ENCODE data around the gene ZNF230.

Gene ZNF230

DNA sequence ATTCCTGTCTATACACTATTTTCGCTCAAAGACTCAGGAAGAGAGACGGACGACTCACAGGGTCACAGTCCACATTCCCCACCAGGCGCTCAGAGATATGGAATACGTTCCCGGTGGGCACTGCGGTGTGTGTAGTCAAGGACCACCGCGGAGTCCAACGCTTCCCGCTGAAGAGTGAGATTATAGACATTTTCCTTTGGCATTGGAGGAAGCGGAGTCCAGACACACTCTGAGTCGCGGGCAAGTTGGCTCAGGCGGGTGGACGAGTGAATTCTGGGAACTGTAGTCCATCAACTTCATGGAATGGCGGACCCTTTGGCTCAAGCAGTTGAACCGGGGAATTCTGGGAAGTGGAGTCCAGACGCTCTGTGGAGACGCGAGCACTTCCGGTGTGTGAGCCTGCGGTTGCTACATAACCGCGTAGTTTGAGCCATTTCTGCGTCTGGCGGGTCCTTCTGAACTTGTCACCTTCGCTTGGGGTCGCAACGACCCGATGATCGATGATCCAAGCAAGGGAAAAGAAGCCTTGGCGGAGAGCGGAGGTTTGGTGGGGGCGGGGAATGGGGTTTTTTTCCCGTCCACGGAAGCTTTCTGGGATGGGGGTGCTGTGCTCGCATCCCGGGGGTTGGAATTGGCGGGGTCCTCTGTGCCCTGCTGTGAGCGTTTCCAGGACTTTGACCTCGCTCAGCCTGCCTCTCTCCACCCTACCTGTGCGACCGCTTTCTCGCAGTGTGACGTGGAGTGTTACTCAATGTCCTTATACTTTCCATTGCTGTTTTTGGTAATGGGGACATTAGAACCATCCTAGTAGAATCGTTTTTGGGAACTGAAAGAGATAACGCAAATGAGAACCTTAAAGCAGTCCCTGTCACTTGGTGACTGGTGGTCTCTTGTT lies at the start of gene ZNF230:
Gene ZNF230, plus strand, starts transcription at position 392 of the 895 bp plus-strand sequence. CDS start 4,122 bp downstream, outside the sequence.
- peak; percentile 93 for DNase-seq (ENCODE audit: low spot score)

GRCh38 chr19:43956827-43957226 lies 45.9 kb upstream of the ZNF230 start:
- no peak for DNase-seq (ENCODE audit: low spot score)

DNA sequence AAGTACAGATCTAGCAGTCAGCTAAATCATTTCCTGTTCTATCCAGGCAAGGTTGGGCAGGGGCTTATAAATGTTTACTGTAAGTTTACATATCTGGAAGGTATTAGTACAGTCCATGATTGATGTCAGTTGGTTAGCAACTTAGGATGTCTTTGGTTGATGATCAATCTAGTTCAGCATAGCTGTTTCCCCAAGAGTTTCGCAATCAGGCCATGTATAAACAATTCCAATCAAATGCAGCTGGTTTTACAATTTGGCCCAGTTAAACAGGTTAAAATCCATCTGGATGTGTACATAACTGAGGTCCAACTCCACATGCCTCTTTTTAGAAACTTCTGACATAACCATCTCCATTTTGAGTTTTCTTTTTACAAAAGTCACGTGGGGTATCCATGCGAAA lies 44.9 kb upstream of the ZNF230 start:
- DNase-seq (ENCODE audit: low spot score), result no peak

DNA sequence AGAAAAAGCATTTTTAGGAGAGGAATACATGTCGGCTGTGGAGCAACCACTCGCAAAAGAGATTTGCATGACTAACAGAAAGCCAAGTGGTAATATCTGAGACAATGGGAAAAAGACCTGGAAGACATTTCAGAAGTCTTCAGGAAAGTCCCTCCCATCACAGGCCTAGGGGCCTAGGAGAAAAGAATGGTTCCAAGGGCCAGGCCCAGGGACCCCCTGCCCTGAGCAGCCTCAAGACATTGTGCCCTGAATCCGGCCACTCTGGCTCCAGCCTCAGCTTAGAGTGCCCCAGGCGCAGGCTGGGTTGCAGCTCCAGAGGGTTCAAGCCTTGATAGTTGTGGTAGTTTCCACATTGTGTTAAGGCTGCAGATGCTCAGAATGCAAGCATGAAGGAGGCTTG lies 42.3 kb upstream of the ZNF230 start:
- no peak for DNase-seq (ENCODE audit: low spot score)

DNA sequence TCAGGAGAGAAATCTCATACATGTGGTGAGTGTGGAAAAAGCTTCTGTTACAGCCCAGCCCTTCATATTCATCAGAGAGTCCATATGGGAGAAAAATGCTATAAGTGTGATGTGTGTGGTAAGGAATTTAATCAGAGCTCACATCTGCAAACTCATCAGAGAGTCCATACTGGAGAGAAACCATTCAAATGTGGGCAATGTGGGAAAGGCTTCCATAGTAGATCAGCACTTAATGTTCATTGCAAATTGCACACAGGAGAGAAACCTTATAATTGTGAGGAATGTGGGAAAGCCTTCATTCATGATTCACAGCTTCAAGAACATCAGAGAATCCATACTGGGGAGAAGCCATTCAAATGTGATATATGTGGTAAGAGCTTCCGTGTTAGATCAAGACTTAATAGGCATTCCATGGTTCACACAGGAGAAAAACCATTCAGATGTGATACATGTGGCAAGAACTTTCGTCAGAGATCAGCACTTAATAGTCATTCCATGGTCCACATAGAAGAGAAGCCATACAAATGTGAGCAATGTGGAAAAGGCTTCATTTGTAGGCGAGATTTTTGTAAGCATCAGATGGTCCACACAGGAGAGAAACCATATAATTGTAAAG lies 36.6 kb upstream of the ZNF230 start:
- DNase-seq (ENCODE audit: low spot score), result no peak

DNA sequence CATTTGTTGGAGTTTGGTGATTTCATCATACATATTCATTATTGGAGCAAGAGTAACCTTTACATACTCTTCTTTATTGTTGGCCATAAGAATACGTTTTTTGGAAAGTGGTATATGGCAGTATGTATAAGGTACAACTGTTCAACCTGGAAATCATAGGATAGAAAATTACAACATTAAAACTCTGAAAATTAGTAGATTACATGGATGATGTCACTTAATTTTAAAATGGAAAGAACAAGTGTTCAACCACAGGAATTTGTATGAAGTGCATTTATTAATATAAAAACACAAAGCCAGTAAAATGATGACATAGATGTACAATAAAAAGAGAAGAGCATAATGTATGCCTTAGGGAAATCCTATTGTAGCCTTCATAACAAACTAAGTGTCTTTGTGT lies 26.0 kb upstream of the ZNF230 start:
- DNase-seq (ENCODE audit: low spot score), result no peak

DNA sequence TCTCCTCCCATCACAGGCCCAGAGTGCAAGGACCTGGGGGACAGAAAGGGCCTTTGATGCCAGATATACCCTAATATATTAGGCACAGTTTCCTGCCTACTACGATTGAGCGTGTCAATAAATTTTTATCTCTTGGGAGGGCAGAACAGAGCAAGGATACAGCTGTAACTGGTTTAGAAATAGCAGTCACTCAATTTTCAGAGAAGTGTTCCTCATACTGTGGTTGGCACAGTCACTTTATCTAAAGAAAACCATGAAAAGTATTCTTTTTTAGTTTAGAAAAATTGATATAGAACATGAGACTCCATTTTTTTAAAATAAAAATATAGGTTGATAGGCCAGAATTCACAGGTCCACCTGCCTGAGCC lies 19.2 kb upstream of the ZNF230 start:
- DNase-seq (ENCODE audit: low spot score), result no peak

DNA sequence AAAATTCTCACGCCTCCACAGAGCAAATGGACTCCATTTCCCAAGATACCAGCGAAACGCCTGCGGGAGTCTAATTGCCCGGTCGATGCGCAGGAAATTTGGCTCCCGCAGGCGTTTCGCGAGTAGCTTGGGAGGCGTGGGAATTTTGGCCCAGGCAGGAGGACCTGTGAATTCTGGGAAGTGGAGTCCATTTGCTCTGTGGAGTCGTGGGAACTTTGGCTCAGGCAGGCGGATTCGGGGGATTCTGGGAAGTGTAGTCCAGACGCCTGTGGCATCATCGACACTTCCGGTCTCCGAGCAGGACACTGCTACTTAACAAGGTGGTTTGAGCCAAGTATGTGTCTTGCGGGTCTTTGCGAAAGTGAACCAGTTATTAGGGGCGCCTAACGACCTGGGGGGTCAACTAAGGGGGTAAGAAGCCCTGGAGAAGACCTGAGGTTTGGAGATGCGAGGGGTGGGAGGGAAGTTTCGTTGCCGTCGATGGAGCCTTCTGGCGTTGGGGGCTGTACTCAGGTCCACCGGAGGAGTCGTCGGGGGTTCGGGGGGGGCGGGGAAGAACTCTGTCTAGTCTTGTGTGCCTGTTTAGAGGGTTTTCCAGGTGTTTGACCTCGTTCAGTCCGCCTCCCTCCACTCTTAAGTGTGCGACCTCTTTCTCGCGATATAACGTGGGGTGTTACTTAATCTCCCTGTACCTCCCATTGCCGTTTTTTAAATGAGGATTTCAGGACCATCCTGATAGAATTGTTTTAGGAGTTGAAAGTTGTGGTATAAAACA lies 18.7 kb upstream of the ZNF230 start, which contains the start of gene ZNF155:
Gene ZNF155, plus strand, starts transcription at position 277 of the 775 bp plus-strand sequence. CDS start 4,356 bp downstream, outside the sequence.
- peak; percentile 92 for DNase-seq (ENCODE audit: low spot score)

- DNase-seq (ENCODE audit: low spot score), result no peak
Measured at GRCh38 chr19:43984687-43985000, 18.1 kb upstream of the ZNF230 start.

DNA sequence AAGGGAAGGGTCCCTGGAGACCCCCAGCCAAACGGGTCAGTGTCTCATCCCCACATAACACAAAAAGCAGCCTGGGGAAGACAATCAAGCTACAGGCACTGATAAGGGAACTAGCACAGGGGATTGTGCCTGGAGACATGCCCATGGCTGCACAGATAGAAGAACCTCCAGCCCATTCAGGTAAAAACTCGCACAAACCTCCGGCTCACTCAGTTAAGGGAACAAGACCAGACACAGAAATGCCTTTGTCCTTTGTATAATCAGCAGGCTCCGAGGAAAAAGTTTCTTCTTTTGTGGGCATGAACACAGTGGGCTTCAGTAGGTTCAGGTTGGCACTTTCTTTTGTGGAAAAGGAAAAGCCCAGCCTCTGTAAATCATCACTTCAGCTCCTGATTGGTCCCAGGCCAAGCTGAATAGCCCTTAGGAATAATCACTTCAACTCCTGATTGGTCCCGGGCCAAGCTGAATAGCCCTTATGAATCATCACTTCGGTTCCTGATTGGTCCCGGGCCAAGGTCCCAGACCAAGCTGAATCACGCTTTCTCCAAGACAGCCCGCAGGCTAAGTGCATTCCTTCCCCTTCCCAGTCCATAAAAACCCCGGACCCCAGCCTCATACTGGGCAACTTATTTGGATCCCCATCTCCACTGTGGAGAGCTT lies 5.0 kb upstream of the ZNF230 start:
- no peak for DNase-seq (ENCODE audit: low spot score)

DNA sequence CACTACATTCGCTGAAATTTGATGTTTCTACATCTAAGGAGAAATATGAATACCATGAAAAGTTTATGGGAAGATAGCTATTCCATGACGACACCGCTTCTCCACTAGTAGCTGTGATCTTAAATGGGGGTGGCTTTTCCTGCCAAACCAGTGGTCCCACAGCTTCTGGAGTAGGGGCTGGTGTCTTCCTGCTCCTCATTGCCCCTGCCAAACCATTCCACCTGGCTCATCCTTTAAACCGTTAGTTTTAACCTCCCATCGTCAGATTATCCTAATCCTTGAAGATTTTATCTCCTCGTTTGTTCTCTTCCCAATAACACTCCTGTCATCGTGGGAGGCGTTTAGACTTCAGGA lies 568 bp upstream of the ZNF230 start:
- no peak for DNase-seq (ENCODE audit: low spot score)

DNA sequence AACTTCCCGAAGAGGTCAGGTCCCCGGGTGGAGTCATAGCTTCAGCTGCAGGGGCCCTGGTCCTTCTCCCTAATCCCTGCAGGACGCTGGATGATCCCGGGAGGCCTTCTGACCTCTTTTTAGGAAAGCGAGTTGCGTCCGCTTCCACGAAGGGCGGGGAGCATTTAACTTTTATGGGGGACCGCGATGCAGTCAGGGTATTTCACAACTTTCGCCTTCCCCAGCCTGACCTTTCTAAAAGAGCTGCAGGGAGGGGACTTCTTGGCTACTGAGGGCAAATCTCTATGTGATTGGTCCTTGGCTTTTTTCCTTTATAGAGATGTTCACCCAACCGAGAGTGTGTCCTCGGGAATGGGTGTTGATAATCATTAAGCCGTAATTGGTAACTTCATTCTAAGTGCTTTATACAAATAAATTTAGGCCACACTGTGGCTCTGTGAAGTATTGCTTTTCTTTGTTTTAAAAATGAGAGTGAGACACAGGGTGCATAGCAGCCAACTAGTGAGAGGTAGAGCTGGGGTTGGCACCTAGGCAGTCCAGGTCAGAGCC lies 778 bp downstream of the ZNF230 start:
- peak; percentile 13 for DNase-seq (ENCODE audit: low spot score)

DNA sequence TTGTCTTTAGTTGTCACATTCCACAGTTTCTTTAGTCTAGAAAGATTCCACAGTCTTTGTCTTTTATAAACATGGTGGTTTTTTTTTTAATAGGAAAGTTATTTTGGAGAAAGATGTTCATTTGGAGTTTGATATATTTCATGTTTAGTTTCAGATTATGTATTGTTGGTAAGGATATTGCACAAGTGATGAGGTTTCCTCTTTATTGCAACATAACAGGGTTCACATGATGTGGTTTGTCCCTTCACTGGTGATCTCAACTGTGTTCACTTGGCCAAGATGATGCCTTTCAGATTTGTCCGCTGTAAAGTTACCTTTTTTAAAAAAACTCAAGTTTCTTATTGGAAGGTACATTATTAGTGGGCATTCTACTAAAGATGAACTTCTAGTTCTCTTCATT lies 3.2 kb downstream of the ZNF230 start:
- no peak for DNase-seq (ENCODE audit: low spot score)

GRCh38 chr19:44007473-44007872 lies 4.7 kb downstream of the ZNF230 start:
- no peak for DNase-seq (ENCODE audit: low spot score)

GRCh38 chr19:44010468-44010867 lies 7.7 kb downstream of the ZNF230 start:
- DNase-seq (ENCODE audit: low spot score), result no peak

DNA sequence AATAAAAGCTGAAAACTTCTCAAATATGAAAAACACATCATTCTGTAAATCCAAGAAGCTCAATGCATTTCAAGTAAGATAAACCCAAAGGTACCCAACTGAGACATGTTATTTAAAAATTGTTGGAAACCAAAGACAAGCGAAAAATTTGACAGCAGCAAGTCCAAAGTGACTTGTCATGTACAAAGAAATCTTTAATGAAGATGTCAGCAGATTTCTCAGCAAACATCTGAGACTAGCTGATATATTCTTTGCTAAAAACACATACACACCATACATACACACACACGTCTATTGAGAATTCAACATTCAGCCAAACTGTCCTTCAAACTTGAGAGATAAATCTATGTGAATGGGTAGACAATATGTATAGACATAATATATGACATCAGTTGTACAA lies 16.7 kb downstream of the ZNF230 start:
- DNase-seq (ENCODE audit: low spot score), result no peak

GRCh38 chr19:44021221-44021620 lies 18.5 kb downstream of the ZNF230 start:
- DNase-seq (ENCODE audit: low spot score), result no peak

GRCh38 chr19:44024900-44025216 lies 22.1 kb downstream of the ZNF230 start:
- DNase-seq (ENCODE audit: low spot score), result no peak

- peak; percentile 76 for DNase-seq (ENCODE audit: low spot score)
Measured at GRCh38 chr19:44025217-44025936, 22.6 kb downstream of the ZNF230 start, which contains the start of gene ZNF222. Gene ZNF222, plus strand, starts transcription at chr19:44025379. Its CDS starts 58 bp downstream, at chr19:44025437.

GRCh38 chr19:44026622-44027021 lies 23.9 kb downstream of the ZNF230 start:
- no peak for DNase-seq (ENCODE audit: low spot score)

DNA sequence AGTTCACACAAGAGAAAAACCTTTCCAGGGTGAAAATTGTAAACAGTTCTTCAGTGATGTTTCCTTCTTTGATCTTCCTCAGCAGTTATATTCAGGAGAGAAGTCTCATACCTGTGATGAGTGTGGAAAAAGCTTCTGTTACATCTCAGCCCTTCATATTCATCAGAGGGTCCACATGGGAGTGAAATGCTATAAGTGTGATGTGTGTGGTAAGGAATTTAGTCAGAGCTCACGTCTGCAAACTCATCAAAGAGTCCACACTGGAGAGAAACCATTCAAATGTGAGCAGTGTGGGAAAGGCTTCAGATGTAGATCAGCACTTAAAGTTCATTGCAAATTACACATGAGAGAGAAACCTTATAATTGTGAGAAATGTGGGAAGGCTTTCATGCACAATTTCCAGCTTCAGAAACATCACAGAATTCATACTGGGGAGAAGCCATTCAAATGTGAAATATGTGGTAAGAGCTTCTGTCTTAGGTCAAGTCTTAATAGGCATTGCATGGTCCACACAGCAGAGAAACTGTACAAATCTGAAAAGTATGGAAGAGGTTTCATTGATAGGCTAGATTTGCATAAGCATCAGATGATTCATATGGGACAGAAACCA lies 29.3 kb downstream of the ZNF230 start:
- DNase-seq (ENCODE audit: low spot score), result no peak
